NCI-H1694 treated with DMSO at 0.1 percent for 48 hours (cell line): ENCODE measurements around the gene NDUFA8.

Source experiments
- DNase-seq: peaks from one replicate; lab custom pipeline; 2025; lab: John Stamatoyannopoulos, UW

The NDUFA8 gene

GRCh38 chr9:122159026-122159924 lies at the start of gene NDUFA8, which contains the start of gene MORN5:
Gene NDUFA8, minus strand, starts transcription at chr9:122159779. Its CDS starts 102 bp downstream, at chr9:122159677.
Gene MORN5, plus strand, starts transcription at chr9:122159908. Its CDS starts 65 bp downstream, at chr9:122159973.
- DNase-seq, result peak; percentile 87

GRCh38 chr9:122207096-122207495 lies 47.5 kb upstream of the NDUFA8 start:
- DNase-seq, result no peak

- DNase-seq, result no peak
Measured at GRCh38 chr9:122206118-122207046, 46.8 kb upstream of the NDUFA8 start.

GRCh38 chr9:122205176-122205575 lies 45.6 kb upstream of the NDUFA8 start:
- no peak for DNase-seq

- no peak for DNase-seq
Measured at GRCh38 chr9:122204491-122204890, 44.9 kb upstream of the NDUFA8 start.

GRCh38 chr9:122204055-122204454 lies 44.5 kb upstream of the NDUFA8 start:
- no peak for DNase-seq

GRCh38 chr9:122202111-122202510 lies 42.5 kb upstream of the NDUFA8 start:
- DNase-seq, result no peak

GRCh38 chr9:122201641-122202040 lies 42.1 kb upstream of the NDUFA8 start:
- no peak for DNase-seq

GRCh38 chr9:122200960-122201595 lies 41.5 kb upstream of the NDUFA8 start:
- DNase-seq, result no peak

GRCh38 chr9:122197882-122198281 lies 38.3 kb upstream of the NDUFA8 start:
- DNase-seq, result no peak

GRCh38 chr9:122197426-122197825 lies 37.8 kb upstream of the NDUFA8 start:
- DNase-seq, result no peak

GRCh38 chr9:122195875-122196274 lies 36.3 kb upstream of the NDUFA8 start:
- DNase-seq, result no peak

- no peak for DNase-seq
Measured at GRCh38 chr9:122193651-122194050, 34.1 kb upstream of the NDUFA8 start.

- no peak for DNase-seq
Measured at GRCh38 chr9:122192914-122193525, 33.4 kb upstream of the NDUFA8 start.

GRCh38 chr9:122192261-122192875 lies 32.8 kb upstream of the NDUFA8 start:
- no peak for DNase-seq

GRCh38 chr9:122191584-122191983 lies 32.0 kb upstream of the NDUFA8 start:
- DNase-seq, result no peak

GRCh38 chr9:122190597-122191381 lies 31.2 kb upstream of the NDUFA8 start:
- DNase-seq, result no peak

- DNase-seq, result no peak
Measured at GRCh38 chr9:122188369-122188768, 28.8 kb upstream of the NDUFA8 start.

- no peak for DNase-seq
Measured at GRCh38 chr9:122186777-122187470, 27.3 kb upstream of the NDUFA8 start.

GRCh38 chr9:122186301-122186700 lies 26.7 kb upstream of the NDUFA8 start:
- no peak for DNase-seq
